BLaER1 (cell line): ENCODE data around the gene TMPRSS11E.
"Not testable (repeated sequence)": the region's sequence is repeated elsewhere in the genome, so short reads cannot be mapped to it uniquely, and the experiment has no call there.

ENCODE experiments used
- H3K27ac ChIP-seq: shearing (Covaris generic); formaldehyde crosslinking; 2 replicates; pipeline ENCODE4 v1.8.1; 2022
- H3K27me3 ChIP-seq: shearing (Covaris generic); formaldehyde crosslinking; 2 replicates; pipeline ENCODE4 v1.8.1; 2022
- H3K36me3 ChIP-seq: shearing (Covaris generic); formaldehyde crosslinking; 2 replicates; pipeline ENCODE4 v1.8.1; 2022
- H3K4me1 ChIP-seq: shearing (Covaris generic); formaldehyde crosslinking; 2 replicates; pipeline ENCODE4 v1.8.1; 2022
- H3K4me2 ChIP-seq: shearing (Covaris generic); formaldehyde crosslinking; 2 replicates; pipeline ENCODE4 v1.8.1; 2022
- H3K4me3 ChIP-seq: shearing (Covaris generic); formaldehyde crosslinking; 2 replicates; pipeline ENCODE4 v1.8.1; 2022
- H3K9ac ChIP-seq: shearing (Covaris generic); formaldehyde crosslinking; 2 replicates; pipeline ENCODE4 v1.8.1; 2022
- H3K9me3 ChIP-seq: shearing (Covaris generic); formaldehyde crosslinking; 2 replicates; pipeline ENCODE4 v1.8.1; 2022
- H4K20me1 ChIP-seq: shearing (Covaris generic); formaldehyde crosslinking; 2 replicates; pipeline ENCODE4 v1.8.1; 2022
- Cebpa-rat ChIP-seq: shearing (Covaris generic); IDR thresholded peaks from 2 replicates; pipeline ENCODE4 v1.8.1; 2022

Gene TMPRSS11E

GRCh38 chr4:68498413-68499007, 51.2 kb downstream of the TMPRSS11E start:
- no peak for TF ChIP-seq Cebpa-rat
- Histone ChIP-seq H3K4me1 (peaks cover 19% of the 10 kb centered on the region), H3K4me2 (no peak overlapping the region), H3K36me3 (no peaks in the 10 kb centered on the region), H3K27me3 (no peaks in the 10 kb centered on the region), H3K9me3 (no peaks in the 10 kb centered on the region), H3K27ac (no peak overlapping the region), H3K9ac (no peak overlapping the region), H4K20me1 (no peaks in the 10 kb centered on the region), H3K4me3 (no peak overlapping the region)

- no peaks in the 10 kb centered on the region for H3K9me3 ChIP-seq
- no peak overlapping the region for H3K4me3 ChIP-seq
- no peaks in the 10 kb centered on the region for H4K20me1 ChIP-seq
- H3K4me2 ChIP-seq: no peak overlapping the region
- H3K4me1 ChIP-seq: peaks cover 15% of the 10 kb centered on the region
- H3K27ac ChIP-seq: no peak overlapping the region
- H3K27me3 ChIP-seq: no peaks in the 10 kb centered on the region
- no peak overlapping the region for H3K9ac ChIP-seq
- TF ChIP-seq Cebpa-rat: no peak
- no peaks in the 10 kb centered on the region for H3K36me3 ChIP-seq
These were observed 51.8 kb downstream of the TMPRSS11E start for GRCh38 chr4:68499021-68499420.

GRCh38 chr4:68503462-68503861, 56.2 kb downstream of the TMPRSS11E start:
- not testable (repeated sequence) for H3K36me3 ChIP-seq, H3K9ac ChIP-seq, H3K4me2 ChIP-seq, H3K9me3 ChIP-seq, H4K20me1 ChIP-seq, H3K27ac ChIP-seq, H3K4me1 ChIP-seq, H3K4me3 ChIP-seq, H3K27me3 ChIP-seq

- not testable (repeated sequence) for H3K9me3 ChIP-seq, H3K36me3 ChIP-seq, H3K27me3 ChIP-seq, H3K4me1 ChIP-seq, H4K20me1 ChIP-seq, H3K27ac ChIP-seq, H3K9ac ChIP-seq, H3K4me3 ChIP-seq, H3K4me2 ChIP-seq
These were observed 57.6 kb downstream of the TMPRSS11E start for GRCh38 chr4:68504836-68505235.

GRCh38 chr4:68505452-68505851, 58.2 kb downstream of the TMPRSS11E start:
- H3K4me3 ChIP-seq, H3K36me3 ChIP-seq, H3K9me3 ChIP-seq, H3K27me3 ChIP-seq, H3K9ac ChIP-seq, H3K4me1 ChIP-seq, H4K20me1 ChIP-seq, H3K27ac ChIP-seq, H3K4me2 ChIP-seq: not testable (repeated sequence)

- Histone ChIP-seq H3K4me1 (no peaks in the 10 kb centered on the region), H3K4me2 (no peak overlapping the region), H3K9me3 (no peaks in the 10 kb centered on the region), H3K9ac (no peak overlapping the region), H3K36me3 (no peaks in the 10 kb centered on the region), H3K4me3 (no peak overlapping the region), H3K27me3 (no peaks in the 10 kb centered on the region), H3K27ac (no peak overlapping the region), H4K20me1 (no peaks in the 10 kb centered on the region)
- no peak for TF ChIP-seq Cebpa-rat
These were observed 71.6 kb downstream of the TMPRSS11E start for GRCh38 chr4:68518889-68519288.

GRCh38 chr4:68520985-68521384, 73.7 kb downstream of the TMPRSS11E start:
- no peaks in the 10 kb centered on the region for H3K36me3 ChIP-seq
- no peak for TF ChIP-seq Cebpa-rat
- no peaks in the 10 kb centered on the region for H3K27me3 ChIP-seq
- no peak overlapping the region for H3K27ac ChIP-seq
- no peaks in the 10 kb centered on the region for H3K9me3 ChIP-seq
- no peaks in the 10 kb centered on the region for H4K20me1 ChIP-seq
- H3K4me3 ChIP-seq: no peak overlapping the region
- H3K4me1 ChIP-seq: no peaks in the 10 kb centered on the region
- no peak overlapping the region for H3K9ac ChIP-seq
- no peak overlapping the region for H3K4me2 ChIP-seq

GRCh38 chr4:68522232-68522631, 75.0 kb downstream of the TMPRSS11E start:
- not testable (repeated sequence) for H3K36me3 ChIP-seq, H3K4me1 ChIP-seq, H3K9ac ChIP-seq, H3K4me2 ChIP-seq, H3K27me3 ChIP-seq, H3K4me3 ChIP-seq, H3K9me3 ChIP-seq, H4K20me1 ChIP-seq, H3K27ac ChIP-seq

GRCh38 chr4:68535974-68536373, 88.7 kb downstream of the TMPRSS11E start:
- no peak for TF ChIP-seq Cebpa-rat
- no peaks in the 10 kb centered on the region for H3K27me3 ChIP-seq
- no peaks in the 10 kb centered on the region for H4K20me1 ChIP-seq
- H3K36me3 ChIP-seq: no peaks in the 10 kb centered on the region
- no peak overlapping the region for H3K4me3 ChIP-seq
- H3K9me3 ChIP-seq: no peaks in the 10 kb centered on the region
- H3K27ac ChIP-seq: no peak overlapping the region
- H3K9ac ChIP-seq: no peak overlapping the region
- no peaks in the 10 kb centered on the region for H3K4me1 ChIP-seq
- no peak overlapping the region for H3K4me2 ChIP-seq

GRCh38 chr4:68536375-68536774, 89.1 kb downstream of the TMPRSS11E start:
- H3K9ac ChIP-seq: no peak overlapping the region
- no peaks in the 10 kb centered on the region for H3K27me3 ChIP-seq
- no peak overlapping the region for H3K27ac ChIP-seq
- no peak overlapping the region for H3K4me2 ChIP-seq
- TF ChIP-seq Cebpa-rat: no peak
- no peaks in the 10 kb centered on the region for H4K20me1 ChIP-seq
- no peaks in the 10 kb centered on the region for H3K36me3 ChIP-seq
- no peaks in the 10 kb centered on the region for H3K4me1 ChIP-seq
- no peaks in the 10 kb centered on the region for H3K9me3 ChIP-seq
- no peak overlapping the region for H3K4me3 ChIP-seq

GRCh38 chr4:68542742-68543141, 95.5 kb downstream of the TMPRSS11E start:
- not testable (repeated sequence) for H3K36me3 ChIP-seq, H3K27ac ChIP-seq, H3K4me3 ChIP-seq, H3K9me3 ChIP-seq, H3K27me3 ChIP-seq, H3K4me2 ChIP-seq, H4K20me1 ChIP-seq, H3K9ac ChIP-seq, H3K4me1 ChIP-seq
